A549 (cell line): ENCODE measurements around the gene TMEM132D. TPM values are rescaled to one million over a fixed set of nuclear protein-coding genes. Genes with fewer than 3 reads are reported as not detected.

Experiments
- ATAC-seq, 2 experiments: fragments of 200-7000 bp in 1 of 2; fragments of >200 bp in 1 of 2; cut with Nextera tagmentation in 1 of 2; cut with Tn5 transposase in 1 of 2; 3 replicates each; pipeline versions ENCODE4 v1.8.0 to v1.9.1; 2018 to 2020; ENCODE audit warnings: mild to moderate bottlenecking in 1 of 2, moderate library complexity in 1 of 2
- CTCF ChIA-PET: fragments of 300-600 bp; sonication (Branson Sonifier 250); formaldehyde crosslinking; extraction: SDS; loops from one replicate; lab custom pipeline; 2021; ENCODE audit warnings: antibody characterized with exemption, inconsistent platforms; lab: Yijun Ruan, JAX
- POLR2A ChIA-PET: fragments of 350-600 bp; formaldehyde crosslinking; extraction: SDS; loops from one replicate; lab custom pipeline; 2021; ENCODE audit warnings: antibody characterized with exemption, inconsistent platforms; lab: Yijun Ruan, JAX
- DNase-seq, 2 experiments: peaks; one replicate each; pipeline versions ENCODE4 v3.0.0 to v3.0.0-alpha.2; 2011 to 2016; ENCODE audit warnings: low read depth in 1 of 2, low spot score in 1 of 2
- FAIRE-seq: peaks from 2 replicates; lab custom pipeline; 2011; peaks lifted over from hg19 to GRCh38; lab: Jason Lieb, UNC
- H3K27ac ChIP-seq, 2 experiments: fragments of >200 bp; sonication (Bioruptor Twin); formaldehyde crosslinking; 3 replicates each; pipeline ENCODE4 v1.5.1; 2016 to 2017
- H3K4me1 ChIP-seq: fragments of >200 bp; sonication (Bioruptor Twin); formaldehyde crosslinking; 3 replicates; pipeline ENCODE4 v1.6.1; 2016
- H3K4me2 ChIP-seq: fragments of >200 bp; sonication (Bioruptor Twin); formaldehyde crosslinking; 3 replicates; pipeline ENCODE4 v1.6.1; 2016
- H3K4me3 ChIP-seq: fragments of >200 bp; sonication (Bioruptor Twin); formaldehyde crosslinking; 3 replicates; pipeline ENCODE4 v1.5.1; 2016
- H3K9me3 ChIP-seq: fragments of >200 bp; sonication (Bioruptor Twin); formaldehyde crosslinking; 3 replicates; pipeline ENCODE4 v1.6.1; 2016
- EHF ChIP-seq: fragments of 250-450 bp; sonication (Bioruptor Pico); IDR thresholded peaks from 2 replicates; pipeline ENCODE4 v1.5.0; 2020; ENCODE audit warnings: mild to moderate bottlenecking
- EHMT2 ChIP-seq: fragments of 200-600 bp; sonication (generic); IDR thresholded peaks from 2 replicates; pipeline ENCODE4 v1.6.1; 2016; ENCODE audit warnings: antibody characterized with exemption, low read depth, mild to moderate bottlenecking, moderate library complexity
- ESRRA ChIP-seq: fragments of 150-350 bp; IDR thresholded peaks from 2 replicates; pipeline ENCODE4 v1.6.1; 2014; ENCODE audit warnings: mild to moderate bottlenecking, low read length, borderline replicate concordance
- FOSB ChIP-seq: fragments of 250-450 bp; sonication (Bioruptor Pico); IDR thresholded peaks from 2 replicates; pipeline ENCODE4 v1.5.0; 2020; ENCODE audit warnings: mild to moderate bottlenecking, moderate library complexity
- FOSL2 ChIP-seq, 2 experiments: fragments of 450-650 bp in 1 of 2; fragments of >200 bp in 1 of 2; sonication (Bioruptor Twin) in 1 of 2; formaldehyde crosslinking; IDR thresholded peaks; 2 replicates each; pipeline versions ENCODE4 v1.5.0 to v1.6.1; 2016 to 2020; ENCODE audit warnings: mild to moderate bottlenecking in 1 of 2, moderate library complexity in 1 of 2
- GATA3 ChIP-seq: IDR thresholded peaks from 2 replicates; pipeline ENCODE4 v1.6.1; 2012; ENCODE audit warnings: borderline replicate concordance
- JUNB ChIP-seq: fragments of >200 bp; sonication (Bioruptor Twin); formaldehyde crosslinking; IDR thresholded peaks from 2 replicates; pipeline ENCODE4 v1.6.1; 2016
- KDM1A ChIP-seq: fragments of 200-600 bp; sonication (generic); IDR thresholded peaks from 2 replicates; pipeline ENCODE4 v1.6.1; 2016; ENCODE audit warnings: low read depth, mild to moderate bottlenecking
- KDM5A ChIP-seq: fragments of 200-600 bp; sonication (generic); IDR thresholded peaks from 2 replicates; pipeline ENCODE4 v1.6.1; 2016; ENCODE audit warnings: antibody characterized with exemption, mild to moderate bottlenecking
- MAZ ChIP-seq: fragments of 150-350 bp; IDR thresholded peaks from 2 replicates; pipeline ENCODE4 v1.6.1; 2014; ENCODE audit warnings: antibody characterized with exemption, low read depth, low read length, borderline replicate concordance
- NR3C1 ChIP-seq: fragments of >200 bp; sonication (Bioruptor Twin); formaldehyde crosslinking; IDR thresholded peaks from 3 replicates; pipeline ENCODE4 v1.6.1; 2017
- POLR2AphosphoS2 ChIP-seq: conservative IDR thresholded peaks from 2 replicates; pipeline ENCODE4 v1.6.1; 2012; ENCODE audit warnings: low read length, improper control_type of control experiment, inconsistent platforms
- RAD21 ChIP-seq, 2 experiments: fragments of >200 bp in 1 of 2; sonication (Bioruptor Twin) in 1 of 2; formaldehyde crosslinking in 1 of 2; IDR thresholded peaks in 1 of 2; conservative IDR thresholded peaks in 1 of 2; 2 replicates in 1 of 2; 3 replicates in 1 of 2; pipeline ENCODE4 v1.6.1; 2012 to 2018; ENCODE audit warnings: inconsistent platforms in 1 of 2
- RNF2 ChIP-seq: fragments of 200-600 bp; sonication (generic); IDR thresholded peaks from 2 replicates; pipeline ENCODE4 v1.6.1; 2016; ENCODE audit warnings: low read depth, mild to moderate bottlenecking, antibody characterized with exemption, moderate library complexity, borderline replicate concordance
- SMC3 ChIP-seq: fragments of >200 bp; sonication (Bioruptor Twin); formaldehyde crosslinking; IDR thresholded peaks from 3 replicates; pipeline ENCODE4 v1.6.1; 2018; ENCODE audit warnings: inconsistent platforms
- ZNF302 ChIP-seq: fragments of 250-450 bp; sonication (Bioruptor Pico); IDR thresholded peaks from 2 replicates; pipeline ENCODE4 v1.9.0; 2021; ENCODE audit warnings: inconsistent platforms, mild to moderate bottlenecking, moderate library complexity
- ZSCAN20 ChIP-seq: fragments of 250-450 bp; sonication (Bioruptor Pico); IDR thresholded peaks from 2 replicates; pipeline ENCODE4 v1.8.0; 2022; ENCODE audit warnings: mild to moderate bottlenecking, moderate library complexity
- WGBS: methylation state at CpG from one replicate; pipeline ENCODE4 v1.1.6; 2017; ENCODE audit errors: missing lambda C conversion rate; 5-methylcytosine and 5-hydroxymethylcytosine counted together
- polyA plus RNA-seq, 4 experiments: library from polyadenylated mRNA; depleted of rRNA in 3 of 4; stranded (reverse); fragments of >200 nt; fragmentation: RNase III in 1 of 4; extraction: RNeasy Plus Mini Kit Qiagen cat#74134 plus additional on column Dnase treatment in 1 of 4; gene quantifications; 2 replicates in 3 of 4; 3 replicates in 1 of 4; pipeline ENCODE4 v1.2.3, GENCODE V29; 2011 to 2017
- TF ChIP-seq, protein P1 (sequence below): fragments of 200-600 bp; sonication (generic); IDR thresholded peaks from 2 replicates; pipeline ENCODE4 v1.6.1; 2016; ENCODE audit warnings: antibody characterized with exemption, mild to moderate bottlenecking, moderate library complexity
- TF ChIP-seq, protein P2 (sequence below): IDR thresholded peaks from 2 replicates; pipeline ENCODE4 v1.6.1; 2012; ENCODE audit warnings: low read depth, borderline replicate concordance
- TF ChIP-seq, protein P3 (sequence below): fragments of 250-450 bp; sonication (Bioruptor Pico); IDR thresholded peaks from 2 replicates; pipeline ENCODE4 v1.5.0; 2021; ENCODE audit warnings: mild to moderate bottlenecking, moderate library complexity, borderline replicate concordance
- TF ChIP-seq, protein P4 (sequence below): fragments of 150-350 bp; IDR thresholded peaks from 2 replicates; pipeline ENCODE4 v1.6.1; 2014; ENCODE audit warnings: low read depth, mild to moderate bottlenecking, low read length

The TMEM132D gene
- polyA plus RNA-seq, 2 of the 4 experiments (the other 2 are of a cell fraction) = not detected

DNA sequence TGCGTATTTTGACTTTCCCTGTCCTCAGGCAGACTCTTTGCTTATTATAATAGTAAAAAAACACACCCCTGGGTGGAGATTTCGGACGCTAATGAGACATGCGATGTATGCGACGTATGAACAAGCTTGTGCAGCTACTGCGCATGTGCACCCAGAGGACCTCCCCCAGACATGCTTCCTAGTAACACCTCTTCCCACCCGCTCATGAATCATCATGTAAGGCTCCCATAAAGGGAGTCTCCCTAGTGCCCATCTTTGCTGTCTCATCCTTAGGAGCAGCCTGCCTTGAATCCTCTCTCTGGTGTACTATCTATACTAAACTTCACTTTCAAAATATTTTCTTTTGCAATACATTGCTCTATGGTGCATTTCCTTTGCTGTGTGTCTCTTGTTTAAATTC lies 210.1 kb downstream of the TMEM132D start:
- ChIA-PET CTCF (no interaction called here), POLR2A (no interaction called here)
- no peak overlapping the region for H3K27ac ChIP-seq
- no peak for DNase-seq
- no peak for ATAC-seq
- H3K4me2 ChIP-seq = no peak overlapping the region
- no peak for FAIRE-seq
- no peak for TF ChIP-seq ZSCAN20
- no peak for TF ChIP-seq ESRRA
- TF ChIP-seq EHMT2 = no peak
- no peak for TF ChIP-seq EHF
- no peak for TF ChIP-seq RNF2
- TF ChIP-seq POLR2AphosphoS2 = no peak
- no peak for TF ChIP-seq MAZ
- TF ChIP-seq JUNB = no peak
- TF ChIP-seq, protein P1, sequence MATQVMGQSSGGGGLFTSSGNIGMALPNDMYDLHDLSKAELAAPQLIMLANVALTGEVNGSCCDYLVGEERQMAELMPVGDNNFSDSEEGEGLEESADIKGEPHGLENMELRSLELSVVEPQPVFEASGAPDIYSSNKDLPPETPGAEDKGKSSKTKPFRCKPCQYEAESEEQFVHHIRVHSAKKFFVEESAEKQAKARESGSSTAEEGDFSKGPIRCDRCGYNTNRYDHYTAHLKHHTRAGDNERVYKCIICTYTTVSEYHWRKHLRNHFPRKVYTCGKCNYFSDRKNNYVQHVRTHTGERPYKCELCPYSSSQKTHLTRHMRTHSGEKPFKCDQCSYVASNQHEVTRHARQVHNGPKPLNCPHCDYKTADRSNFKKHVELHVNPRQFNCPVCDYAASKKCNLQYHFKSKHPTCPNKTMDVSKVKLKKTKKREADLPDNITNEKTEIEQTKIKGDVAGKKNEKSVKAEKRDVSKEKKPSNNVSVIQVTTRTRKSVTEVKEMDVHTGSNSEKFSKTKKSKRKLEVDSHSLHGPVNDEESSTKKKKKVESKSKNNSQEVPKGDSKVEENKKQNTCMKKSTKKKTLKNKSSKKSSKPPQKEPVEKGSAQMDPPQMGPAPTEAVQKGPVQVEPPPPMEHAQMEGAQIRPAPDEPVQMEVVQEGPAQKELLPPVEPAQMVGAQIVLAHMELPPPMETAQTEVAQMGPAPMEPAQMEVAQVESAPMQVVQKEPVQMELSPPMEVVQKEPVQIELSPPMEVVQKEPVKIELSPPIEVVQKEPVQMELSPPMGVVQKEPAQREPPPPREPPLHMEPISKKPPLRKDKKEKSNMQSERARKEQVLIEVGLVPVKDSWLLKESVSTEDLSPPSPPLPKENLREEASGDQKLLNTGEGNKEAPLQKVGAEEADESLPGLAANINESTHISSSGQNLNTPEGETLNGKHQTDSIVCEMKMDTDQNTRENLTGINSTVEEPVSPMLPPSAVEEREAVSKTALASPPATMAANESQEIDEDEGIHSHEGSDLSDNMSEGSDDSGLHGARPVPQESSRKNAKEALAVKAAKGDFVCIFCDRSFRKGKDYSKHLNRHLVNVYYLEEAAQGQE = no peak
- TF ChIP-seq KDM5A = no peak
- TF ChIP-seq ZNF302 (CRISPR knock-in tag) = no peak
- TF ChIP-seq FOSB (CRISPR knock-in tag) = no peak
- no peak for TF ChIP-seq KDM1A
- TF ChIP-seq SMC3 = no peak
- TF ChIP-seq, protein P2, sequence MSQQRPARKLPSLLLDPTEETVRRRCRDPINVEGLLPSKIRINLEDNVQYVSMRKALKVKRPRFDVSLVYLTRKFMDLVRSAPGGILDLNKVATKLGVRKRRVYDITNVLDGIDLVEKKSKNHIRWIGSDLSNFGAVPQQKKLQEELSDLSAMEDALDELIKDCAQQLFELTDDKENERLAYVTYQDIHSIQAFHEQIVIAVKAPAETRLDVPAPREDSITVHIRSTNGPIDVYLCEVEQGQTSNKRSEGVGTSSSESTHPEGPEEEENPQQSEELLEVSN = no peak
- no peak overlapping the region for H3K4me3 ChIP-seq
- 52% methylated on average over 8 of the region's 8 CpGs for WGBS
- H3K9me3 ChIP-seq = no peaks in the 10 kb centered on the region
- H3K4me1 ChIP-seq = no peaks in the 10 kb centered on the region

DNA sequence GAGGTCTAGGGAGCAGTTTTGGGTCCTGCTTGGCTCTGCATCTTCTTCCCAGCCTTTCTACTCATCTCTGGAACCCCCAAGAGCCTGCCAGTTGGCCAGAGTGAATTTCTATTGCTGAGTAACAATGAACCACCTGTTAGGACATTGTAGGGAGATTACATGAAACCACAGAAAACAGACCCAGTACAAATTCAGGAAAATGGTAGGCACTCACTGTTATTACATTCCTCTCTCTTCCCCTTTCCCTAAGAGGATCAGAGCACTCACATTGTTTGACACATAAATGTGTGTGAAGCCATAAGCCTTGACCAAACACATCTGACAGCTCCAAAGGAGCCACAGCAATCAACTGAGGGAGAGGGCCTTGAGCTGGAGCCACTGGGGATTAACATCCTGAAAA lies 216.1 kb downstream of the TMEM132D start:
- no peaks in the 10 kb centered on the region for H3K9me3 ChIP-seq
- no peak overlapping the region for H3K4me3 ChIP-seq
- DNase-seq (no peak), FAIRE-seq (no peak), ATAC-seq (no peak)
- CTCF ChIA-PET = no interaction called here
- no peak overlapping the region for H3K27ac ChIP-seq
- no peaks in the 10 kb centered on the region for H3K4me1 ChIP-seq
- POLR2A ChIA-PET = no interaction called here
- no peak overlapping the region for H3K4me2 ChIP-seq
- TF ChIP-seq GATA3 (no peak), FOSL2 (IDR thresholded peaks at IDR 0.05) (no peak), FOSL2 (CRISPR knock-in tag; IDR thresholded peaks at IDR 0.05) (no peak), NR3C1 (no peak), RNF2 (no peak), RAD21 (conservative IDR thresholded peaks at IDR 0.05 in 1 of 2, IDR thresholded peaks at IDR 0.05 in 1 of 2) (no peak), SMC3 (no peak), FOSB (CRISPR knock-in tag) (no peak)
- TF ChIP-seq, protein P3, sequence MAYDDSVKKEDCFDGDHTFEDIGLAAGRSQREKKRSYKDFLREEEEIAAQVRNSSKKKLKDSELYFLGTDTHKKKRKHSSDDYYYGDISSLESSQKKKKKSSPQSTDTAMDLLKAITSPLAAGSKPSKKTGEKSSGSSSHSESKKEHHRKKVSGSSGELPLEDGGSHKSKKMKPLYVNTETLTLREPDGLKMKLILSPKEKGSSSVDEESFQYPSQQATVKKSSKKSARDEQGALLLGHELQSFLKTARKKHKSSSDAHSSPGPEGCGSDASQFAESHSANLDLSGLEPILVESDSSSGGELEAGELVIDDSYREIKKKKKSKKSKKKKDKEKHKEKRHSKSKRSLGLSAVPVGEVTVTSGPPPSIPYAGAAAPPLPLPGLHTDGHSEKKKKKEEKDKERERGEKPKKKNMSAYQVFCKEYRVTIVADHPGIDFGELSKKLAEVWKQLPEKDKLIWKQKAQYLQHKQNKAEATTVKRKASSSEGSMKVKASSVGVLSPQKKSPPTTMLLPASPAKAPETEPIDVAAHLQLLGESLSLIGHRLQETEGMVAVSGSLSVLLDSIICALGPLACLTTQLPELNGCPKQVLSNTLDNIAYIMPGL (CRISPR knock-in tag) = no peak
- TF ChIP-seq, protein P4, sequence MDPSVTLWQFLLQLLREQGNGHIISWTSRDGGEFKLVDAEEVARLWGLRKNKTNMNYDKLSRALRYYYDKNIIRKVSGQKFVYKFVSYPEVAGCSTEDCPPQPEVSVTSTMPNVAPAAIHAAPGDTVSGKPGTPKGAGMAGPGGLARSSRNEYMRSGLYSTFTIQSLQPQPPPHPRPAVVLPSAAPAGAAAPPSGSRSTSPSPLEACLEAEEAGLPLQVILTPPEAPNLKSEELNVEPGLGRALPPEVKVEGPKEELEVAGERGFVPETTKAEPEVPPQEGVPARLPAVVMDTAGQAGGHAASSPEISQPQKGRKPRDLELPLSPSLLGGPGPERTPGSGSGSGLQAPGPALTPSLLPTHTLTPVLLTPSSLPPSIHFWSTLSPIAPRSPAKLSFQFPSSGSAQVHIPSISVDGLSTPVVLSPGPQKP = no peak
